CD14-positive monocyte (primary cell): Measurements from ENCODE around the gene CRIM1. TPM values are rescaled to one million over a fixed set of nuclear protein-coding genes. Genes with fewer than 3 reads are reported as not detected.

ENCODE experiments used
- DNase-seq, 3 donors: peaks; one replicate each; pipeline ENCODE4 v3.0.0-alpha.2; 2011 to 2022
- H2AFZ ChIP-seq: 2 replicates; pipeline ENCODE4 v1.6.0; 2012; ENCODE audit warnings: mild to moderate bottlenecking, low read depth, low read length, inconsistent platforms; ENCODE audit not compliant: insufficient read depth, poor library complexity, severe bottlenecking
- H3K27ac ChIP-seq, 2 donors: 1 replicate in 1 of 2; 2 replicates in 1 of 2; pipeline ENCODE4 v1.5.1; 2012 to 2013; ENCODE audit warnings: low read length in 2 of 2, control low read depth in 1 of 2, inconsistent platforms in 1 of 2, low read depth in 1 of 2, mild to moderate bottlenecking in 1 of 2
- H3K27me3 ChIP-seq, 2 donors: one replicate each; pipeline versions ENCODE4 v1.6.0 to v1.6.1; 2011 to 2013; ENCODE audit warnings: low read length in 2 of 2; ENCODE audit not compliant: control insufficient read depth in 2 of 2, insufficient read depth in 2 of 2
- H3K36me3 ChIP-seq, 2 donors: replicated peaks in 1 of 2; 1 replicate in 1 of 2; 2 replicates in 1 of 2; pipeline versions ENCODE4 v1.5.1 to v1.6.1; 2012 to 2013; ENCODE audit warnings: low read length in 2 of 2, control low read depth in 1 of 2, inconsistent platforms in 1 of 2, mild to moderate bottlenecking in 1 of 2; ENCODE audit not compliant: insufficient read depth in 2 of 2, control insufficient read depth in 1 of 2
- H3K4me1 ChIP-seq, 2 donors: 1 replicate in 1 of 2; 2 replicates in 1 of 2; pipeline versions ENCODE4 v1.5.1 to v1.6.1; 2012 to 2013; ENCODE audit warnings: low read length in 2 of 2, control low read depth in 1 of 2, inconsistent platforms in 1 of 2, mild to moderate bottlenecking in 1 of 2, moderate library complexity in 1 of 2; ENCODE audit not compliant: insufficient read depth in 2 of 2, control insufficient read depth in 1 of 2
- H3K4me2 ChIP-seq: replicated peaks from 2 replicates; pipeline ENCODE3; 2012; ENCODE audit warnings: low read length, moderate library complexity, mild to moderate bottlenecking; ENCODE audit not compliant: poor library complexity, severe bottlenecking; ENCODE audit errors: extremely low read depth
- H3K4me3 ChIP-seq, 3 experiments: fragments of 200-600 bp in 1 of 3; sonication (generic) in 1 of 3; replicated peaks in 1 of 3; 1 replicate in 2 of 3; 2 replicates in 1 of 3; pipeline ENCODE4 v1.5.1; 2011 to 2013; ENCODE audit warnings: low read length in 3 of 3, mild to moderate bottlenecking in 3 of 3, control low read depth in 2 of 3, low read depth in 2 of 3, inconsistent platforms in 1 of 3, moderate library complexity in 1 of 3
- H3K79me2 ChIP-seq: 2 replicates; pipeline ENCODE4 v1.6.0; 2012; ENCODE audit warnings: mild to moderate bottlenecking, control low read depth, inconsistent platforms, low read length, moderate library complexity; ENCODE audit not compliant: insufficient read depth
- H3K9ac ChIP-seq: 2 replicates; pipeline ENCODE4 v1.6.0; 2017; ENCODE audit warnings: low read length, mild to moderate bottlenecking; ENCODE audit not compliant: insufficient read depth, poor library complexity, severe bottlenecking
- H3K9me3 ChIP-seq, 2 donors: replicated peaks in 1 of 2; 1 replicate in 1 of 2; 2 replicates in 1 of 2; pipeline versions ENCODE4 v1.5.1 to v1.6.1; 2012 to 2013; ENCODE audit warnings: low read length in 2 of 2, control low read depth in 1 of 2; ENCODE audit not compliant: control insufficient read depth in 1 of 2, insufficient read depth in 1 of 2
- H4K20me1 ChIP-seq: 2 replicates; pipeline ENCODE4 v1.6.0; 2012; ENCODE audit warnings: mild to moderate bottlenecking, low read length, control low read depth, moderate library complexity; ENCODE audit not compliant: insufficient read depth
- H3K27ac Mint-ChIP-seq, 7 donors: one replicate each; pipeline ENCODE4 v1.8.0; 2020; ENCODE audit warnings: mild to moderate bottlenecking in 7 of 7, mixed read lengths in 7 of 7, moderate library complexity in 6 of 7, inconsistent platforms in 2 of 7
- H3K27me3 Mint-ChIP-seq, 3 donors: one replicate each; pipeline ENCODE4 v1.8.0; 2021 to 2022; ENCODE audit warnings: low read depth in 3 of 3, mild to moderate bottlenecking in 3 of 3, mixed read lengths in 3 of 3, moderate library complexity in 3 of 3, inconsistent platforms in 1 of 3
- H3K36me3 Mint-ChIP-seq, 2 donors: one replicate each; pipeline ENCODE4 v1.8.0; 2020; ENCODE audit warnings: mixed read lengths in 2 of 2, inconsistent platforms in 1 of 2, mild to moderate bottlenecking in 1 of 2
- H3K4me1 Mint-ChIP-seq: one replicate; pipeline ENCODE4 v1.8.0; 2020; ENCODE audit warnings: mild to moderate bottlenecking, mixed read lengths
- H3K4me3 Mint-ChIP-seq, 2 donors: one replicate each; pipeline ENCODE4 v1.8.0; 2020; ENCODE audit warnings: mild to moderate bottlenecking in 2 of 2, mixed read lengths in 2 of 2, moderate library complexity in 1 of 2
- H3K9me3 Mint-ChIP-seq, 7 donors: one replicate each; pipeline ENCODE4 v1.8.0; 2020 to 2022; ENCODE audit warnings: mixed read lengths in 7 of 7, mild to moderate bottlenecking in 6 of 7, moderate library complexity in 6 of 7, inconsistent platforms in 2 of 7
- CTCF ChIP-seq: fragments of 200-600 bp; IDR thresholded peaks from one replicate; pipeline ENCODE4 v1.8.0; 2022; ENCODE audit warnings: antibody characterized with exemption, mild to moderate bottlenecking
- WGBS: methylation state at CpG from one replicate; pipeline ENCODE4 v1.1.5; 2013; ENCODE audit warnings: missing lambda C conversion rate; ENCODE audit not compliant: insufficient coverage; 5-methylcytosine and 5-hydroxymethylcytosine counted together
- intact Hi-C, 2 donors: fragments of 100-400 bp; cut with micrococcal nuclease; formaldehyde crosslinking; loops; one replicate each; pipeline versions ENCODE4 v1.15.0 to v1.15.1; 2023
- polyA plus RNA-seq, 3 donors: library from polyadenylated mRNA; depleted of rRNA in 1 of 3; unstranded in 2 of 3; stranded (reverse) in 1 of 3; fragments of 300-500 nt in 2 of 3; fragments of >200 nt in 1 of 3; fragmentation: Illumina TruSeq in 2 of 3; gene quantifications; 1 replicate in 2 of 3; 2 replicates in 1 of 3; pipeline ENCODE4 v1.2.3, GENCODE V29; 2012 to 2021

The CRIM1 gene
- polyA plus RNA-seq, 3 donors: 0.08 to 0.27 TPM; not detected in 1

GRCh38 chr2:36407413-36407812, 51.8 kb downstream of the CRIM1 start:
- WGBS: 90% methylated on average over 1 of the region's 4 CpGs
- H3K4me2 ChIP-seq: no peak overlapping the region

GRCh38 chr2:36408198-36408703, 52.7 kb downstream of the CRIM1 start:
- Histone ChIP-seq H3K9me3 (no peaks in the 10 kb centered on the region), H3K4me3 (no peak overlapping the region), H3K9ac (no peak overlapping the region), H3K4me2 (no peak overlapping the region), H3K27ac (no peak overlapping the region), H2AFZ (no peak overlapping the region), H3K4me1 (peaks cover 0 to 3% of the 10 kb centered on the region in 2 donors), H3K79me2 (no peaks in the 10 kb centered on the region), H3K36me3 (no peaks in the 10 kb centered on the region), H4K20me1 (no peaks in the 10 kb centered on the region), H3K27me3 (no peaks in the 10 kb centered on the region)
- intact Hi-C loops: no loop called here
- Mint-ChIP-seq H3K27ac (no peak overlapping the region), H3K9me3 (no peaks in the 10 kb centered on the region), H3K4me3 (no peak overlapping the region), H3K4me1 (peaks cover 13% of the 10 kb centered on the region), H3K27me3 (no peaks in the 10 kb centered on the region), H3K36me3 (no peaks in the 10 kb centered on the region)
- DNase-seq: no peak
- no peak for TF ChIP-seq CTCF
- WGBS: 90% methylated on average over 10 of the region's 10 CpGs

More at GRCh38 chr2:36407413-36407812, 51.8 kb downstream of the CRIM1 start:
- Histone ChIP-seq H3K27me3 (no peaks in the 10 kb centered on the region), H3K4me3 (no peak overlapping the region), H3K27ac (no peak overlapping the region), H2AFZ (no peak overlapping the region), H4K20me1 (no peaks in the 10 kb centered on the region), H3K4me1 (peaks cover 0 to 3% of the 10 kb centered on the region in 2 donors), H3K79me2 (no peaks in the 10 kb centered on the region), H3K9me3 (no peaks in the 10 kb centered on the region), H3K36me3 (no peaks in the 10 kb centered on the region), H3K9ac (no peak overlapping the region)
- Mint-ChIP-seq H3K9me3 (no peaks in the 10 kb centered on the region), H3K4me3 (no peak overlapping the region), H3K4me1 (peaks cover 13% of the 10 kb centered on the region), H3K27me3 (no peaks in the 10 kb centered on the region), H3K27ac (no peak overlapping the region), H3K36me3 (no peaks in the 10 kb centered on the region)
- intact Hi-C loops: no loop called here
- TF ChIP-seq CTCF: no peak
- DNase-seq: no peak
